Measurements from ENCODE around the gene PROM1.

- no peak for TF ChIP-seq CTCF (IDR thresholded peaks at IDR 0.05)
- TF ChIP-seq POLR2A (IDR thresholded peaks at IDR 0.05): no peak
These were observed 132.0 kb downstream of the PROM1 start for GRCh38 chr4:15951781-15952180.

Measured in heart left ventricle (tissue), 13 donors.